Astrocyte (in vitro differentiated cells and primary cell): ENCODE results near the gene TMEM191C.
"Not testable (repeated sequence)": the region's sequence is repeated elsewhere in the genome, so short reads cannot be mapped to it uniquely, and the experiment has no call there.

Source experiments
- CTCF ChIP-seq: IDR thresholded peaks from 2 replicates; pipeline ENCODE4 v1.5.1; 2011; ENCODE audit warnings: low read depth, mild to moderate bottlenecking, inconsistent platforms, low read length, moderate library complexity; ENCODE audit not compliant: insufficient read depth
- EZH2 ChIP-seq: IDR thresholded peaks from 2 replicates; pipeline ENCODE4 v1.6.1; 2012; ENCODE audit warnings: mild to moderate bottlenecking, low read length, inconsistent platforms; ENCODE audit not compliant: insufficient read depth

- not testable (repeated sequence) for TF ChIP-seq CTCF, EZH2
Measured at GRCh38 chr22:21452666-21453065, 14.5 kb upstream of the TMEM191C start.
